ENCODE measurements around the gene KRT5.
"Not testable (repeated sequence)": the region's sequence is repeated elsewhere in the genome, so short reads cannot be mapped to it uniquely, and the experiment has no call there.

KRT5 gene

DNA sequence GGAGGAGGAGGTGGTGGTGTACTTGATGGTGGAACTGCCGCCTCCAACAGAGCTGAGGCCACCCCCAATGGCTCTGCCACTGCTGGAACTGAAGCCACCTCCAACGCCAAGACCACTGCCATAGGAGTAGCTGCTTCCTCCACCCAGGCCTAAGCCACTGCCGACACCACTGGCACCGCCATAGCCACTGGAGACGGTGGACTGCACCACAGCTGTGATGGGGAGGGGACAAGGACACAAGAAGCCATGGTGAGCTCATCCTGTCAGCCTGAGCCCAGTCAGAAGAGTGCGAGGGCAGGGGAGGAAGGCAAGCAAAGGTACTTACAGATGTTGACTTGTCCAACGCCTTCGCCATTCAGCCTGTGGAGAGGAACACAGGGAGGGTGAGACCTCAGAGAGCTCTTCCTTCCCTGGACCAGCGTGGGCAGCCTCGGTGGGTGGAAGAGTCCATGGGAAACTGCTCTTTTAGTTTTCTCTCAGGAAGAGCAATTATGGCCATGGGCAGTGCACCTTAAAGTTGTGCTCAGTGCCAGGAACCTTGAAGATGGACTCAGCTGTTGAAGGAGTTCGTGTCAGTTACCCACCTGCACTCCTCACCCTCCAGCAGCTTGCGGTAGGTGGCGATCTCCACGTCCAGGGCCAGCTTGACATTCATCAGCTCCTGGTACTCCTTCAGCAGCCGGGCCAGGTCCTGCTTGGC lies 32.3 kb downstream of the KRT5 start:
- not testable (repeated sequence) for H3K4me1 ChIP-seq (ENCODE audit: control insufficient read depth, insufficient read depth, low read length); H3K27me3 ChIP-seq (ENCODE audit: control insufficient read depth, insufficient read depth, low read length); H3K9me3 ChIP-seq (ENCODE audit: control insufficient read depth, insufficient read depth, low read length); H3K9ac ChIP-seq (ENCODE audit: low read depth, low read length); H3K4me3 ChIP-seq (ENCODE audit: low read depth, low read length); H3K36me3 ChIP-seq (ENCODE audit: control insufficient read depth, insufficient read depth, low read length)

DNA sequence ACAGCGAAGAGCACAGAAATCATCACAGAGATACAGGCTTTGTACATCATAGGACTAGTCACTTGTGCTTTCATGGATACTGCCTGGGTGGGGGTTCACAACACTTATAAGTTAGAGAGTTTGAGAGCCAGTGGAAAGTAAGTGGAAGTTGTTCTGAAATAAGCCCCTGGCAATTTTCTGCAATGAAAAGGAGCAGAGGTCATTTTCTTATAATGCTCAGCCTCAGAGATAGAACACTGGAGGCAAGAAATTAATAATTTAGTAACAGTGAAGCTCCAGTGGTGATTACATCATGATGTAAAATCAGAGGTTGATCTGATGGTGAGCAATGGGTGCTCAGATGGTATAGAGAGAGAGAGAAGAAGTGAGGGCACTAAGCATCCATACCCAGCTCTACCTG lies 33.0 kb downstream of the KRT5 start:
- no peaks in the 10 kb centered on the region for H3K36me3 ChIP-seq (ENCODE audit: control insufficient read depth, insufficient read depth, low read length)
- H3K27me3 ChIP-seq (ENCODE audit: control insufficient read depth, insufficient read depth, low read length) = no peaks in the 10 kb centered on the region
- no peaks in the 10 kb centered on the region for H3K9me3 ChIP-seq (ENCODE audit: control insufficient read depth, insufficient read depth, low read length)
- no peak overlapping the region for H3K4me3 ChIP-seq (ENCODE audit: low read depth, low read length)
- no peaks in the 10 kb centered on the region for H3K4me1 ChIP-seq (ENCODE audit: control insufficient read depth, insufficient read depth, low read length)
- H3K9ac ChIP-seq (ENCODE audit: low read depth, low read length) = no peak overlapping the region

DNA sequence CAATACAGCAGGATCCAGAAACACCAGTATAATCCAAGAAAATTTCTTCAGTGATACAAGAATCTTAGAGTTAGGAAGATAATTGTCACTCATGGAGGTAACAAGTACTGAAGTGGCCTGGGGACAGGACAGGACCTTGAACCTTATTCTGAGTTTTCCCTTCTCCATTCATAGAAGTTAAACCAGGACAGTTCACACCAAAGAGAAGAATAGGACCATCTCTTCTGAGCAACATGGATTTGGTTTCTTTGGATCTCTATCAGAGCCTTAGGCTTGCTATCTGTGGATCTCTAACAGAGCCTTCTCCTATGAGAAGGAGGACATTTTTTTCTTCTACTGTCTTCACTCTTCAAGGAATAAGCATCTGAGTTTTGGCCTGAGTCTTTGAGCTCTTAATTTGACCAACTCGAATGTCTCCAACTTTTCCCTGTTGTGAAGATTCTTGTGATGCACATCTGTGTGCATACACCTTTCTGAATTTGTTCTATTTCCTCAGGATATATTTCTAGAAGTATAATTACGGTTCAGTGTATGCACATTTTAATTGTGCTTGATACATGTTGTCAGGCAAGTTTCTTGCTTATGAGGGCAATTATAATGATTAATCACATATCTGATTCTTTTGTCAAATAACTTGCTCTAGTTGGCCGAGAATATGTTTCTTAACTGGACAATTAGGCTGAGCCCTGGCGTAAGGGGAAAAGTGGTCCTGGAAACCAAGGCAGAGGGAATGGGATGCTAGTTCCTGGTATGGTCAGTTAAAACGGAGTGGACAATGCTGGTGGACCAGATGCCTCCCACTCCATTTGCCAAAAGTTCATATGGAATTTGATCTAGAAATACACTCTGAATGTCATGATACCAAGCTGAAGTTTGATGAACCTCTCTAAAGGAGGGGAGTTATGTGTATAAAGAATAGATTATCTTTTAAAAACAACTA lies 33.8 kb downstream of the KRT5 start:
- Histone ChIP-seq H3K9me3 (ENCODE audit: control insufficient read depth, insufficient read depth, low read length) (no peaks in the 10 kb centered on the region), H3K9ac (ENCODE audit: low read depth, low read length) (no peak overlapping the region), H3K4me1 (ENCODE audit: control insufficient read depth, insufficient read depth, low read length) (no peaks in the 10 kb centered on the region), H3K27me3 (ENCODE audit: control insufficient read depth, insufficient read depth, low read length) (no peaks in the 10 kb centered on the region), H3K4me3 (ENCODE audit: low read depth, low read length) (no peak overlapping the region), H3K36me3 (ENCODE audit: control insufficient read depth, insufficient read depth, low read length) (no peaks in the 10 kb centered on the region)

DNA sequence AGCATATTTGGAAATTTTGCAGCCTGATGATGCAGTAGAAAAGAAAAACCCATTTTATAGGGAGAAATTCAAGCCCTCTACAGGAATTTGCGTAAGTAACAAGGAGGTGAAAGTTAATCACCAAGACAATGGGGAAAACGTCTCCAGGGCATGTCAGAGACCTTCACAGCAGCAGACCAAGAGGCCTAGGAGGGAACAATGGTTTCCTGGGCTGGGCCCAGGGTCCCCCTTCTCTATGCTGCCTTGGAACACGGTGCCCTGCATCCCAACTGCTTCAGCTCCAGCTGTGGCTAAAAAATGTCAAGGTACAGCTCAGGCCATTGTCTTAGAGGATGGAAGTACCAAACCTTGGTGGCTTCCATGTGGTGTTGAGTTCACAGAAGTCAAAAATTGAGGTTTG lies 40.1 kb downstream of the KRT5 start:
- no peak overlapping the region for H3K9ac ChIP-seq (ENCODE audit: low read depth, low read length)
- no peaks in the 10 kb centered on the region for H3K36me3 ChIP-seq (ENCODE audit: control insufficient read depth, insufficient read depth, low read length)
- H3K27me3 ChIP-seq (ENCODE audit: control insufficient read depth, insufficient read depth, low read length) = no peaks in the 10 kb centered on the region
- H3K9me3 ChIP-seq (ENCODE audit: control insufficient read depth, insufficient read depth, low read length) = peaks cover 3% of the 10 kb centered on the region
- H3K4me1 ChIP-seq (ENCODE audit: control insufficient read depth, insufficient read depth, low read length) = no peaks in the 10 kb centered on the region
- no peak overlapping the region for H3K4me3 ChIP-seq (ENCODE audit: low read depth, low read length)

DNA sequence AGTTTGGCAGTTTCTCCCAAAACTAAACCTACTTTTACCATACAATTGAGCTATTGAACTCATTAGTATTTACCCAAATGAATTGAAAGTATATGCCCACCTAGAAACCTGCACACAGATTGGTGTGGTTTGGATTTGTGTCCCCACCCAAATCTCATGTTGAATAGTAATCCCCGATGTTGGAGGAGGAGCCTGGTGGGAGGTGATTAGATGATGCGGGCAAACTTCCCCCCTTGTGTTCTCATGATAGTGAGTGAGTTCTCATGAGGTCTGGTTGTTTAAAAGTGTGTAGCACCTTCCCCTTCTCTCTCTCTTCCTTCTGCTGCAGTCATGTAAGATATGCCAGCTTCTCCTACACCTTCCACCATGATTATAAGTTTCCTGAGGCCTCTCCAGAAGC lies 42.5 kb downstream of the KRT5 start:
- no peaks in the 10 kb centered on the region for H3K4me1 ChIP-seq (ENCODE audit: control insufficient read depth, insufficient read depth, low read length)
- H3K27me3 ChIP-seq (ENCODE audit: control insufficient read depth, insufficient read depth, low read length) = no peaks in the 10 kb centered on the region
- no peak overlapping the region for H3K4me3 ChIP-seq (ENCODE audit: low read depth, low read length)
- no peaks in the 10 kb centered on the region for H3K36me3 ChIP-seq (ENCODE audit: control insufficient read depth, insufficient read depth, low read length)
- peaks cover 3% of the 10 kb centered on the region for H3K9me3 ChIP-seq (ENCODE audit: control insufficient read depth, insufficient read depth, low read length)
- no peak overlapping the region for H3K9ac ChIP-seq (ENCODE audit: low read depth, low read length)

DNA sequence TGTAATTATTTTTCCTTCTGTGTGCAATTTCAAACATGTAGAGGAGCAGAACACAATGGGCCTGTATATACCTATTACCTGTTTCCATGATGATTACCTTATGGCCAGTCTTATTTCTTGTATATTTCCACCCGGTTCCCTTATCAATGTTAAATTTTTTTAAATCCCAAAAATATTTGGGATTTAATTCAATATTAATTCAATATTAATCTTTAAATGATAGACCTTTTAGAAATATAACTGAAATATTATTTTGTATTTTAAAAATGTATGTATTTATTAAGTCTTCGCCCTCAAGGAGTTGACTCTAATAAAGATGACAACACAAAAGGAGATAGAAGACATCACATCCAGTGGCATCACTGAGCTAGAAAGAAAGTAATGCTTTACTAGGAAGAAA lies 46.0 kb downstream of the KRT5 start:
- Histone ChIP-seq H3K9me3 (ENCODE audit: control insufficient read depth, insufficient read depth, low read length) (no peaks in the 10 kb centered on the region), H3K4me3 (ENCODE audit: low read depth, low read length) (no peak overlapping the region), H3K9ac (ENCODE audit: low read depth, low read length) (no peak overlapping the region), H3K36me3 (ENCODE audit: control insufficient read depth, insufficient read depth, low read length) (no peaks in the 10 kb centered on the region), H3K4me1 (ENCODE audit: control insufficient read depth, insufficient read depth, low read length) (no peaks in the 10 kb centered on the region), H3K27me3 (ENCODE audit: control insufficient read depth, insufficient read depth, low read length) (no peaks in the 10 kb centered on the region)

DNA sequence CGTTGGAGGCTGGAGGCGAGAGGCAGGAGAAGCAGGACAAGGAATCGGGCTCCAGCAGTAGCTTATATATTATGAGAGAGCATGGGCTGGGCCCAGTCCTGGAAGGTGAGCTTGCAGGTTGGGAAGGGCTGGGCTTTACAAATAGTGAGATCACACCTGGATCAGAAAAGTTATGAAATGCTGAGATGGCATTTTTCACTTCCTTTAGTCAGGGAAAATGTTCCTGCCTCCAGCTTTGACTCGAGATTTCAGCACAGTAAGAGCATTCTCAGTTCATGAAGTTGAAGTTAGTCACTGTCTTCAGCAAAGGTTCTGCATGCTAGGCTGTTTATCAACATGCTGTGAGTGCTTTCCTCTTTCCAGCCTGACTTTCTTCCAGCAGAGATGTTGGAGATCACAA lies 46.4 kb downstream of the KRT5 start, which contains the start of gene KRT6C:
Gene KRT6C (minus strand): TSS at position 38 of the 400 bp plus-strand sequence. CDS start 68 bp downstream, outside the sequence.
- Histone ChIP-seq H3K9ac (ENCODE audit: low read depth, low read length) (no peak within 1 kb of the TSS), H3K27me3 (ENCODE audit: control insufficient read depth, insufficient read depth, low read length) (no peaks in the 10 kb centered on the region), H3K9me3 (ENCODE audit: control insufficient read depth, insufficient read depth, low read length) (no peaks in the 10 kb centered on the region), H3K36me3 (ENCODE audit: control insufficient read depth, insufficient read depth, low read length) (no peaks in the 10 kb centered on the region), H3K4me1 (ENCODE audit: control insufficient read depth, insufficient read depth, low read length) (no peaks in the 10 kb centered on the region), H3K4me3 (ENCODE audit: low read depth, low read length) (no peak within 1 kb of the TSS)

DNA sequence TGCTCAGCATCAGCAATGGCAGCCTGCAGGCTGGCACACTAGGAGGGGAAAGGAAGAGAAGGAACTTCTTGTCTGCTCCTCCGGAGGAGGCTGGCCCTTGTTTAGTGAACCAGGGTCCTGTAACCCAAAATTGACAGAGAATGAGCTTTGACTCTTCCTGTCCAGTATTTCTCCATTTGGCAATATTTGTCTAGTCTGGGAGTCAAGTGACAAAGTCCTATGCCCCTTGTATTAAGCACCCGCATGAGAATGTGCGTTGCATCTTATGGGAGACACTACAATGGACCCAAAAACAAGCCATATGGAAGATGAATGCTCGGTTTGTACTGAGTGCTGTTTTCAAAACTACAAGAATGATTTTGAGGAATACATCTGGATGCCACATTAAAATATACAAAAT lies 50.3 kb downstream of the KRT5 start:
- Histone ChIP-seq H3K4me3 (ENCODE audit: low read depth, low read length) (no peak overlapping the region), H3K9me3 (ENCODE audit: control insufficient read depth, insufficient read depth, low read length) (no peaks in the 10 kb centered on the region), H3K9ac (ENCODE audit: low read depth, low read length) (no peak overlapping the region), H3K27me3 (ENCODE audit: control insufficient read depth, insufficient read depth, low read length) (no peaks in the 10 kb centered on the region), H3K4me1 (ENCODE audit: control insufficient read depth, insufficient read depth, low read length) (no peaks in the 10 kb centered on the region), H3K36me3 (ENCODE audit: control insufficient read depth, insufficient read depth, low read length) (no peaks in the 10 kb centered on the region)

DNA sequence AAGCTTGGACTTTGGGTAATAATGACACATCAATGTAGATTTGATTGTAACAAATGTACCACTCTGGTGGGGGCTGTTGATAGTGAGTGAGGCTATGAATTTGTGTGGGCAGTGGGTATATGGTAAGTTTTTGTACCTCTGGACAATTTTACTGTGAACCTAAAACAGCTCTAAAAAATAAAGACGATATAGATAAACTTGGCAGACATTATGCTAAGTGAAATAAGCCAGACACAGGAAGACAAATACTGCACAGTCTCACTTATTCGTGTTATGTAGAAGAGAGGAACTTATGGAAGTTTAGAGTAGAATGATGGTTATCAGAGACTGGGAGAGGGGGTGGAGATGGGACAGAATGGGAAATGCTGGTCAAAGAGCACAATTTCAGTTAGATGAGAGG lies 55.3 kb downstream of the KRT5 start:
- H3K9me3 ChIP-seq (ENCODE audit: control insufficient read depth, insufficient read depth, low read length) = no peaks in the 10 kb centered on the region
- no peak overlapping the region for H3K4me3 ChIP-seq (ENCODE audit: low read depth, low read length)
- H3K36me3 ChIP-seq (ENCODE audit: control insufficient read depth, insufficient read depth, low read length) = no peaks in the 10 kb centered on the region
- no peaks in the 10 kb centered on the region for H3K27me3 ChIP-seq (ENCODE audit: control insufficient read depth, insufficient read depth, low read length)
- H3K4me1 ChIP-seq (ENCODE audit: control insufficient read depth, insufficient read depth, low read length) = no peaks in the 10 kb centered on the region
- no peak overlapping the region for H3K9ac ChIP-seq (ENCODE audit: low read depth, low read length)

All from iPS-15b (cell line).